HG02884 (cell line): ENCODE results near the gene MTERF1.
A peak's percentile ranks its signal among the peaks of the same experiment; 100 is the strongest.
"Not testable (repeated sequence)": the region's sequence is repeated elsewhere in the genome, so short reads cannot be mapped to it uniquely, and the experiment has no call there.

Experiments
- ATAC-seq: cut with Tn5 transposase; IDR thresholded peaks from one replicate; pipeline ENCODE4 v1.9.1; 2021; ENCODE audit warnings: mild to moderate bottlenecking, moderate library complexity; ENCODE audit not compliant: unreplicated experiment

The MTERF1 gene, protein sequence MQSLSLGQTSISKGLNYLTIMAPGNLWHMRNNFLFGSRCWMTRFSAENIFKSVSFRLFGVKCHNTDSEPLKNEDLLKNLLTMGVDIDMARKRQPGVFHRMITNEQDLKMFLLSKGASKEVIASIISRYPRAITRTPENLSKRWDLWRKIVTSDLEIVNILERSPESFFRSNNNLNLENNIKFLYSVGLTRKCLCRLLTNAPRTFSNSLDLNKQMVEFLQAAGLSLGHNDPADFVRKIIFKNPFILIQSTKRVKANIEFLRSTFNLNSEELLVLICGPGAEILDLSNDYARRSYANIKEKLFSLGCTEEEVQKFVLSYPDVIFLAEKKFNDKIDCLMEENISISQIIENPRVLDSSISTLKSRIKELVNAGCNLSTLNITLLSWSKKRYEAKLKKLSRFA

DNA sequence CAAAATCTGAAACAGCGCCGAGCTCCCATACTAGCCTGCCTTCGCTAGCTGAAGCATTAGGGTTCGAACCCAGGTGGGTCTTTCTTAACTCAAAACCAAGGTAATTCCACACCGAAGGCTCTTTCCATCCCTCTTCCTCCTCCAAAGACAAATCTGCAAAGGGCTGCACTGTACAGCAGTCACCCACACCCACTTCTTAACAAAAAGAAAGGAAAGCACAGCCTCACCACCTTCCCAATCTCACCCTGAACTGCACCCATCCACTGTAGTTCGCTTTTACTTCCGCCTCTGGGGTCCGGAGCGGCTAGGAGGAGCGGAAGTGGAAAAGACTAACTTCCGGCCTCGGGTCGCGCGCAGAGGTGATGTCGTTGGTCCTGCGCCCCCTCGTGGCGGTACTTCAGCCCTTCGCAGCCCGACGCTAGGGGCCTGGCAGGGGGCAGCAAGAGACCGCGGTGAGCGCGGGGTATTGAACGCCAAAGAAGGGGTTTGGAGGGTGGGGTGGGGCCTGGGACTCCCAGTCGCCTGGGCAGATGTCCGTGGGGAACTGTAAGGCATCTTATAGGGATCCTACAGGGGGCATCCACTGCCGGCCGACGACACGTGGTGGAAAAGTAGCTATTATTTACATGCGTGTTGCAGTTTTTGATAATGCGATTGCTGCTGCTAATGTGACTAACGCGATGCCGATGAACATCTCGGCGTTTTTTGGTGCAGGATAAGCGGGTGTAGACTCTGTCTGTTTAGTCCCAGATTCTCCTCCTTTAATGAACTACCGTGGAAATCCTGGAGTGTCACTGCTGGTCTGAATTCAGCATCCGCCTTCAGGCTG lies at the start of gene MTERF1:
Gene MTERF1 (minus strand): TSS at position 290 of the 829 bp plus-strand sequence. CDS start 619 bp downstream, outside the sequence.
- peak; percentile 91 for ATAC-seq

DNA sequence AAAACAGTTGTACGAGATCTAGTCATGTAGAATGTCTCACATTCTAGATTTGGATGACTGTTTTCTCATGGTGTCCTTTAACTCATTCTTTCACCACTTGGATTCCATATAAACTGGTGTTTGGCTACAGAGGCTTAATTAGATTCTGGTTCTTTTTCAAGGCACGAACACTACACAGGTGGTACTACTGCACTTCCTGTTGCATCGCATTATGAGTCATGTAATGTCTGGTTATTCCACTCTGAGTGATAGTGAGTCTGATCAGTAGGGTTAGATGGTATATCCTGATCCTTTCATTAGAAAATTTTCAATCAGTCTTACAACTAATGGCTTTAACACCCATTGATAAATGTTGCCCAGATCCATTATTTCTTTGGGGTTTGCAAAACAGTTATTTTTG lies 49.0 kb upstream of the MTERF1 start:
- ATAC-seq = peak; percentile 82

DNA sequence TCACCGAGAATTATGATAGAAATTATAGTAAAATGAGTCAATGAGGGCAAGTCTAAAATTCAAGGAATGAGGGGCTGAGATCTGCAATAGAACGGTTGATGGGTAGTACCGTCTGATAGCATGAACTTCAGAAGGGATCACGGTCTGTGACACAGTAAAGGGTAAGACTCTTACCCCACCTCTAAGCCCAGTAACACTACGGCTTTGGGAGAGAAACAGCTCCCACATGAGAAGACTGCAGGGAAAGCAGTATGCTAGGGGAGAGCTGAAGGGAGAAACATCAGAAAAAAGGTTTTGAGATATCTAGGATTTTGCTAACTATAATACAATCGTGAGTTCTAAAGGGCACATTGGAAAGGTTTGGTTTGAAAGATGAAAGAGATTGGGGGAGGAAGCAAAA lies 47.4 kb upstream of the MTERF1 start:
- no peak for ATAC-seq

DNA sequence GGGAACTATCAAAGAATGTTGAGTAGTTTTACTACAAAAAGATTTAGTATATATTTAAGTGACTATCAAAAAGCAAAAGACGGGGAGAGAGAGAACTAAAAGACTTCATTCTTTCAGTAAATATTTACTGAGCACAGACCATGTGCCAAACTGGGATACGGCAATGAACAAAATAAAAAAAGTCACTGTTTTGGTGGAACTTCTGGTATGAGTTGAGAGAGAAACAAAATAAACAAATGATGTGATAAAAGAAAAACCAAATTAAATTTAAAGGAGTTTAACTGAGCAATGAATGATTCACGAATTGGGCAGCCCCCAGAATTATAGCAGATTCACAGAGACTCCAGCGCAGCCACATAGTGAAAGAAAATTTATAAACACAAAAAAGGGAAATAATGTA lies 42.4 kb upstream of the MTERF1 start:
- ATAC-seq = no peak

DNA sequence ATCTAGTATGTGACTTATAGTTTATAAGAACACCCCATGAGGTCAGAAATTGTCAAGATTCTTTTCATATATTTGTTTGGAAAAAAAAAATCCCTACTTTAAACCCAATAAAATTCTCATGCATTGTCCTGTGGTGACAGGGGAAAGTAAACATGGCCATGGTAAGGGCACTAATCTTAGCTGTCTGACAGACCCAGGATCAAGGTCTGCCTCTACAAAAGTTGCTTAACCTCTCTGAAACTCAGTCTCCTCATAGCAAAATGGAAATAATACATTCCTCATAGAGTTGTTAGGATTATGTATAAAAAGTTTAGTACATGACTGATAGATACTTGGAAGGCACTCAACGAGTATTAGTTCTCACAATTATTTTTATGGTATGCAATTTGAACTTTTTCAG lies 37.9 kb upstream of the MTERF1 start:
- ATAC-seq = no peak

DNA sequence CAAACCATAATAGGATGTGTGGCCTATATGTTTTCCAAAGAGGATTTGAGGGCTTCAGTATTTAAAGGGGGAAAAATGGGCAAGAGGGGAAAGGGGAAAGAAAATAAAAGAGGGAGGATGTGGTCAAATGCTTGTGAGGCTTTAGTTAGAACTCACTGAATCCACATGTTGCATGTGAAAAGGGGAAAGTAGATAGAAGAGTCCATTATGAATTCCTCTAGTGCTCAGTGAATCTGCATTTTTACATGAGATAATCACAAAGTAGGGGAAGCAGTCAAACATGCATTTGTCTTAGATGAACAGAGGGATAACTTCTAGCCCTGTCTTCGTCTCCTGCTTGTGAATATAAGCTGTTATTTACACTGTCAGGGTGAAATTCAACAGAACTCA lies 35.5 kb upstream of the MTERF1 start:
- ATAC-seq = no peak

DNA sequence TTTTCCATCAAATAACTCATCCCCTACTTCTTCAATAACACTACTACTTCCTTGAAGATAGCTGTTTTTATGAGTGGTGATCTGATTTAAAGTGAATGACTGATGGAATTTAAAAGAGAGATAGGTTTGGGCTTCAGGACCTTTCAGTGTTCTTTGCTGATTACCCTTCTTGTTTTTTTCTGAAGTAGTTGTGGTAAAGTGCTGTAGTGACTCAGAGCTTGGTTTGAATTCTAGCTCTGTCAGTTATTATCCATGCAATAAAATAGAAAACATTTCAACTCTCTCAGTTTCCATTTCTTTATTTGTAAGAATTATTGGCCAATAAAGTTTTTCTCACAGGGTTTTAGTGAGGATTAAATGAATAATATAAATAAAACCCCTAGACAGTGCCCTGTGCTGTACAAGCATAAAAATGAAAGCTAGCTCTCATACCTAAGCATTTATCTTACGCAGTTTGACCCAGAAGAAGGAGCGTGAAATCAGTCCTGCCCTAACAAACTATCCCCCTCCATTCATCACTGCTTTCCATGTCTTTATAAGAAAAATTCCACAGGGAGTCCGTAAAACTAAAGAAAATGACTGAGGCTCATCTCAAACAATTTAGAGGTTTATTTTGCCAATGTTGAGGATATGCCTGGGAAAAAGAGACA lies 35.0 kb upstream of the MTERF1 start:
- ATAC-seq = no peak

DNA sequence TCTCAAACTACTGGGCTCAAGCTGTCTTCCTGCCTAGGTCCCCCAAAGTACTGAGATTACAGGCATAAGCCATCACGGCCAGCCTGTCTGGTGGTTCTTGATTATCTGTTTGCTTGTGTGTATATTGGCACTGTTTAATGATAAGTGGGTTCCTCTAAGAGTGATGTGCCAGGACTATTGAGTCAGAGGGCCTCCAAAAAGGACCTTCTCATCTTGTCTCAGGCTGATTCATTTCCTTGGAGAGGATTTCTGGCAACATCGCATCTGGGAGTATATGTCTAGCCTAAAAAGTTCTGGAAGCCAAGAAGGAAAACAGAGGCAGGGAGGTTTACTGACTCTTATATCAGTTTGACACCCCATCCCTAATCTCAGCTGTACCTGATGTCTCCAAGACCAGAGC lies 33.1 kb upstream of the MTERF1 start:
- no peak for ATAC-seq

DNA sequence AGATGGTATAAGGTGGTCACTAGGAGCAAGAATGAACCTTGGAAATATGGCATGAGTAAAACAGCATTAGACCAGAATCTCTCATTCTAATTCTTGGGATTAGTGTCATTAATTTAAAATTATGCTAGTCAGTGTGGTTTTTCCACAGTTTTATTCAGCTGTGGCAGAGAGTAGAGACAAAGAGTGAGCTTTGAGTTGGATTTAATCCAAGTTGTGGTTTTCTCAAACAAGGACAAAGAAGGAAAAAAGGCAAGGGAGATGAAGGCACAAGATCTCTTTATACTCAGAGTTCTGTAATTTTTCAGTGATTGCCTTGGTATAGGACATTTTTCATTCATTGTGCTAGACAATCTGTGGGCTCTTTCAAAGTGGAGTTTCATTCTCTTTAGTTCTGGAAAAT lies 32.0 kb upstream of the MTERF1 start:
- no peak for ATAC-seq

DNA sequence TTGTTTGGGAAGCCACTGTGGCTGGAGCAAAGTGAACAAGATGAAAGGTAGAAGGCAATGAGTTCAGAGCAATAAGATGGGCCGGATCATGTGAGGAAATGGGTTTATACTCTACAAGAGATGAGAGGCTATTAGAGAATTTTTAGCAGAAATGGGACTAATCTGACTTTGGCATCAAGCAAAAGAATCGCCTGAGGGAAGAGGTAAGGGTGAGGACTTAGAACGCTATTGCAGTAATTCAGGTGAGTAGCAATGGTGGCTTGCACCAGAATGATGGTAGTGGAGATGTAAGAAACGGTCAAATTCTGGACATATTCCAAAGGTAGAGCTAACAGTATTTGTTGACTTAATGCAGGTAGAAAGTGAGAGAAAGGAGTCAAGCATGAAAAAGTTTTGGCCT lies 30.6 kb upstream of the MTERF1 start:
- ATAC-seq = no peak

DNA sequence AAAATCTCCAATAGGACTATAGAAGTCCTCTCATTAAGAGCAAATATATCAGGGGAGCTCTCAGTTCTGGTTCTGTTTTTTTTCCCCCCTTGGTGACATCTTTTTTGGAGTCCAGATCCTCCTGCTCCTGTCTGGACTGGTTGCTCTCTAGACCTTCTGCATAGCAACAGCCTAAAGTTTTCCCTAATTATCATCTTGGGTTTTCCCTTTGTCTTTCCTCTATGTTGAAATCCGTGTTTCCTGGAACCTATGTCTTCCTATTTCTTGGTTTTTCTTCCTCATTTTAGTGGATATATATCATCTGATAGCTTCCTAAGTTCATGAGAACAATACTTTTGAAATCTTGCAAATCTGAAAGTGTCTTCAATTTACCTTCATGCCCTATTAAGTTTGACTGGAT lies 29.7 kb upstream of the MTERF1 start:
- no peak for ATAC-seq

DNA sequence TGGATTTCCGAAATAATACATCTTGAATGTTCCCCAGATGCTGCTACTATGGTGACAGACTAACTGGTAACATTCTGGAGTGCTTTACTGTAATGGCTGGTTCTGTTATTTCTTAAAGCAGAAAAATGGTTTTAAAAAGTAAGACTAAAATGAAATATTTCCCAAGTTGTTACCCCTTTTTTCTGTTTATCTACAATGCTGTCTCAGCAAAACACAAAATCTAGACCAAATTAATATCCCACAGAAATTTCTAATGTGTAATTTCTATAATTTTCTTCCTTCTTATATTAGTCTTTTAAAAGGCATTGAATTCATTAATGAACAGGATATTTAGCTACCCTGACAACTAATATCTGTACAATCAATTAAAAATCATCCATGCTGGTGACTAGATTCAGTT lies 19.1 kb upstream of the MTERF1 start:
- no peak for ATAC-seq

DNA sequence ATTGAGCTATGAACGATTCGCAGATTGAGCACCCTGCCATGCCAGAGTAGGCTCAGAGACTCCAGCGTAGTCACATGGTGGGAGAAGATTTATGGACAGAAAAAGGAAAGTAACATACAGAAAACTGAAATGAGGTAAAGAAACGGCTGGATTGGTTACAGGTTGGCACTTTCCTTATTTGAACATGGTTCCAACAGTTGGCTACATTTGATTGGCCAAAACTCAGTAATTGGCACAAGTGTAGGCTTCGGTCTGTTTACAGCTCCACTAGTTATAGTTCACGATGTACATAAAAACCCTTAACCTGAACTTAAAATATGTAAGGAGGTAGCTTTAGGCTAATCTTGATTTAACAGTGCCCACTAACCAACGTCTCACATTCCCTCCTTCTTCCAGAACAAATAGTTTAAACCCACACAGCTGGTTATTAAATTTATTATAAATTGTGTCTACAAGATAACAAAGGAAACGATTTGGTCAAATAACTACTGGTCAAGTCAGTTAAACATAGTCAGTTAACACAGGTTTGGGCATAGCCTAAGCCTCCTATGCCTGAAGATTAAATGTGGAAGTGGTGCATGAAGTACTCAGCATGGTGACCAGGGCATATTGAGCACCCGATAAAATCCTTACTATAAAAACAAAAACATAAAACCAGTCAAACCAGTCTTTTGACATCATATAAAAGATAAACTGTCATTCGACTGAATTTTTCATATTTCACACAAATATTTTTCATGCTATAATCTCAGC lies 17.9 kb upstream of the MTERF1 start:
- no peak for ATAC-seq

DNA sequence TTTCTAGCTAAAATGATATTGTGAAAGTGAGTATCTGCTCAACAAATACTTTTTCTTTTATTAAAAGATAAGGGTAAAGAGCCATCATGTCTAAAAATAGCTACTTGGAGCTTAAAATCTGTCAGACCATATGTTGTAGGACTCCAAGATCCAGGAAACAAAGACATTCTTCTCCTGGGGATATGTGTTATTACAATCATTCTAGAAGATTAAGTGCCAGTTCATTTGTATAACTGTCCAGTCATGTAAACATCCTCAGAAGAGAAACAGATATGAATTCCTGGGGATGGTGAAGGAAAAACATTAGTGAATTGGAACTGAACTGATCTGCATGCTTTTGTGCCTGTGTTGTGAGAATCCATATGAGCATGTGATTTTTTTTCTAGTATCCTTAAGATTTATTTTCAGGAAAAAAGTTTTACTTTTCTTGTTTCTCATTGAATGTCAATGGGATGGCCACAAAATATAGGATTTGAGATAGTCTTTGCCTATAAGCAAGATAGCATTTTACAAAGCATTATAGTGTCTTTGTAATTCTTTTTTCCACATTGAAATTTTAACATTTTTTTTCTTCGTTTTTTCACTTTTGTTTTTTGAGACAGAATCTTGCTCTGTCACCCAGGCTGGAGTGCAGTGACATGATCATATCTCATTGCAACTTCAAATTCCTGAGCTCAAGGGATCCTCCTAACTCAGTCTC lies 14.4 kb upstream of the MTERF1 start:
- ATAC-seq = no peak

DNA sequence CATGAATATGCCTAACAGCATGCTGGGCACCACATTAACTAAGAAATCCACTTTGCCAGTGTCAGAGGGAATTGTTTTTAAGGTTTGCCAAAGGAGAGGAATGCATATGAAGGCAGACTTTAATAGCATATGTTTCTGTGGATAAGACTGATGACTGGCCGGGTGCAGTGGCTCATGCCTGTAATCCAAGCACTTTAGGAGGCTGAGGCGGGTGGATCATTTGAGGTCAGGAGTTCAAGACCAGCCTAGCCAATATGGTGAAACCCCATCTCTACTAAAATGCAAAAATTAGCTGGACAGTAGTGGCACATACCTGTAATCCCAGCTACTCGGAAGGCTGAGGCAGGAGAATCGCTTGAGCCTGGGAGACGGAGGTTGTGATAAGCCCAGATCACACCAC lies 13.2 kb upstream of the MTERF1 start:
- ATAC-seq = not testable (repeated sequence)

DNA sequence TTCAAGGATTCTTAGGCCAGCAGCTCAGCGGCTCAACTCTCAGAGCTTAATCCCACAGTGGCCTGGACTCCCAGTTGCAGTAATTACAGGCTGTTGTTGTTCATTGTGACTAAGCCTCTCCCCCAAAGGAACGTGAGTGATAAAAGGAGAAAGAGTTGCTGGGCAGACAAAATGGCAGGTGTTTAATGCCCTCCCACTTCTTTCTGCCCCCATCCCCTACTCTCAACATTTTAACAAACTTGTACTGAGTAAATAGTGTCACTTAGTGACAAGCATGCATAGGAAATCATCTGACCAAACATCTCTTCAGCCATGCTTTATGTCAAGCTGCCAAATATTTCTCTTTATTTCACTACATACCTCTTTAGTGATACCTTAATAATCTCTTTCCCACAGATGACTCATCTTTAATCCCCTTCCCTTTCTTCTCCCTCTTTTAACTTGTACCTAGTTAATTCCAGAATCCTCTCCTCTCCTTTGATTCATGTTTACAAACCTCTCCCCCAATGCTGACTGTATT lies 12.4 kb upstream of the MTERF1 start:
- no peak for ATAC-seq

DNA sequence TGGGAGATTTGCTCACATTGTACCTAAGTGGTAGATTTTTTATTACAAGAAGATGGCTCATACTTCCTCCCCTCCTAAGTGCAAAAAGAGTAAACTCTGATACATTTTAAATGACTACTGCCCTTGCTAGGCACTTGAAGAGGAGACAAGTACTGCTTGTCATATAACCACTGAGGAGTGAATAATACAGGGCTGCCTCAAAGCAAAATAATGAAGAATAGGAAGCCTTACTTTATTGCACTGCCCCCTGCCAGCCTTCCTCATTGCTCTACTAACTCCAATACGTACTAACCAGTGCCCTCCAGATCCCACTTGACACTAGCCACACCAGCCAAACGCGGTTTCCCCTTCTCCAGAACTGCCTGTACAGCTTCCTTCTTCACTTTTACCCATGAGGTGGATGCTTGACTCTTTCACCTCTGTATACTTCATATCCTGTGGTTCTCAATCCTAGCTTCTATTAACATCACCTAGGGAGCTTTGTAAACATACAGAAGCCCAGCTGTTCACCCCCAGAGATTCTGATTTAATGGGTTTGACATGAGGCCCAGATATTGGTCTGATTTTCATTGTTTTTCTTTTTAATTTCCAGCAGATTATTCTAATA lies 11.7 kb upstream of the MTERF1 start:
- no peak for ATAC-seq

DNA sequence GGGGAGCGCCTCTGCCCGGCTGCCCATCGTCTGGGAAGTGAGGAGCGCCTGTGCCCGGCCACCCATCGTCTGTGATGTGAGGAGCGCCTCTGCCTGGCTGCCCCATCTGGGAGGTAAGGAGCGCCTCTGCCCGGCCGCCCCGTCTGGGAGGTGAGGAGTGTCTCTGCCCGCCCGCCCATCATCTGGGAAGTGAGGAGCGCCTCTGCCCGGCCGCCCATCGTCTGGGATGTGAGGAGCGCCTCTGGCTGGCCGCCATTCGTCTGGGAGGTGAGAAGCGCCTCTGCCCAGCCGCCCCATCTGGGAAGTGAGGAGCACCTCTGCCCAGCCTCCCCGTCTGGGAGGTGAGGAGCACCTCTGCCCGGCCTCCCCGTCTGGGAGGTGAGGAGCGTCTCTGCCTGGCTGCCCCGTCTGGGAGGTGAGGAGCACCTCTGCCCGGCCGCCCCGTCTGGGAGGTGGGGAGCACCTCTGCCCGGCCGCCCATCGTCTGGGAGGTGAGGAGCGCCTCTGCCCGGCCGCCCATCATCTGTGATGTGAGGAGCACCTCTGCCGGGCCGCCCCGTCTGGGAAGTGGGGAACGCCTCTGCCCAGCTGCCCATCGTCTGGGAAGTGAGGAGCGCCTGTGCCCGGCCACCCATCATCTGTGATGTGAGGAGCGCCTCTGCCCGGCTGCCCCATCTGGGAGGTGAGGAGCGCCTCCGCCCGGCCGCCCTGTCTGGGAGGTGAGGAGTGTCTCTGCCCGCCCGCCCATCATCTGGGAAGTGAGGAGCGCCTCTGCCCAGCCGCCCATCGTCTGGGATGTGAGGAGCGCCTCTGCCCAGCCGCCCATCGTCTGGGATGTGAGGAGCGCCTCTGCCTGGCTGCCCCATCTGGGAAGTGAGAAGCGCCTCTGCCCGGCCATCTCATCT lies 8.0 kb upstream of the MTERF1 start:
- ATAC-seq = not testable (repeated sequence)
